BJ (cell line): ENCODE results near the gene HS3ST5. TPM values are rescaled to one million over a fixed set of nuclear protein-coding genes. Genes with fewer than 3 reads are reported as not detected.
"Not testable (repeated sequence)": the region's sequence is repeated elsewhere in the genome, so short reads cannot be mapped to it uniquely, and the experiment has no call there.

ENCODE experiments used
- CTCF ChIA-PET: fragments of 350-600 bp; formaldehyde crosslinking; extraction: SDS; loops from one replicate; lab custom pipeline; 2021; ENCODE audit warnings: antibody characterized with exemption, inconsistent platforms; lab: Yijun Ruan, JAX
- POLR2A ChIA-PET: fragments of 300-600 bp; sonication (Branson Sonifier 250); formaldehyde crosslinking; extraction: SDS; loops from one replicate; lab custom pipeline; 2021; ENCODE audit warnings: antibody characterized with exemption; lab: Charles Lee
- DNase-seq: peaks from one replicate; pipeline ENCODE4 v3.0.0-alpha.2; 2011; ENCODE audit warnings: low read depth
- H3K27me3 ChIP-seq: 2 replicates; pipeline ENCODE4 v1.6.0; 2011; ENCODE audit warnings: low read length; ENCODE audit not compliant: control insufficient read depth, insufficient read depth
- H3K36me3 ChIP-seq: 2 replicates; pipeline ENCODE4 v1.5.1; 2011; ENCODE audit warnings: low read length; ENCODE audit not compliant: control insufficient read depth, insufficient read depth
- H3K4me3 ChIP-seq: 2 replicates; pipeline ENCODE4 v1.5.1; 2011; ENCODE audit warnings: low read depth, mild to moderate bottlenecking, control low read depth, low read length
- polyA plus RNA-seq: library from polyadenylated mRNA; depleted of rRNA; stranded (reverse); fragments of >200 nt; gene quantifications from 2 replicates; pipeline ENCODE4 v1.2.3, GENCODE V29; 2011
- TF ChIP-seq, protein P1 (sequence below): IDR thresholded peaks from 2 replicates; pipeline ENCODE4 v1.5.1; 2011; ENCODE audit warnings: low read depth, mild to moderate bottlenecking, control low read depth, inconsistent platforms, low read length, moderate library complexity; ENCODE audit not compliant: insufficient read depth

Gene HS3ST5
- polyA plus RNA-seq, 1 experiment: not detected

DNA sequence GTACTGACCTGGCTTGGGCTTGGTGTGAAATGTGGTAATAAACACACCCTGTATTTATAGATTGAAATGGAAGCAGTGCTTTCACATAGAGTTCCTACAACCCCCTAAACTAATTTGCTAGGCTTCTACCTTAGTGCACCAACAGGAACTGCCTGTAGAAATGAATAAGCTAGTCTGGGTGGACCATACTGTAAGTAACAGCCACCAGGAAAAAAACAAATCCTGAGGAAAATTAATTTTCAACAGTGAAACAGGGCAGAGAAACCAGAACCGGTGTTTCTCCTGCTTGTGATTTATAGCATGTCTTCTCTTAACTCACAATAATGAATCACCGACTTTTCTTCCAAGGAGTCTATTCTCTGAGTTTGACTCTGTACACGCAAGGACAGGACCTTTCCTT lies 187.1 kb downstream of the HS3ST5 start:
- POLR2A ChIA-PET: no interaction called here
- CTCF ChIA-PET: no interaction called here
- TF ChIP-seq, protein P1, sequence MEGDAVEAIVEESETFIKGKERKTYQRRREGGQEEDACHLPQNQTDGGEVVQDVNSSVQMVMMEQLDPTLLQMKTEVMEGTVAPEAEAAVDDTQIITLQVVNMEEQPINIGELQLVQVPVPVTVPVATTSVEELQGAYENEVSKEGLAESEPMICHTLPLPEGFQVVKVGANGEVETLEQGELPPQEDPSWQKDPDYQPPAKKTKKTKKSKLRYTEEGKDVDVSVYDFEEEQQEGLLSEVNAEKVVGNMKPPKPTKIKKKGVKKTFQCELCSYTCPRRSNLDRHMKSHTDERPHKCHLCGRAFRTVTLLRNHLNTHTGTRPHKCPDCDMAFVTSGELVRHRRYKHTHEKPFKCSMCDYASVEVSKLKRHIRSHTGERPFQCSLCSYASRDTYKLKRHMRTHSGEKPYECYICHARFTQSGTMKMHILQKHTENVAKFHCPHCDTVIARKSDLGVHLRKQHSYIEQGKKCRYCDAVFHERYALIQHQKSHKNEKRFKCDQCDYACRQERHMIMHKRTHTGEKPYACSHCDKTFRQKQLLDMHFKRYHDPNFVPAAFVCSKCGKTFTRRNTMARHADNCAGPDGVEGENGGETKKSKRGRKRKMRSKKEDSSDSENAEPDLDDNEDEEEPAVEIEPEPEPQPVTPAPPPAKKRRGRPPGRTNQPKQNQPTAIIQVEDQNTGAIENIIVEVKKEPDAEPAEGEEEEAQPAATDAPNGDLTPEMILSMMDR: no peak
- H3K27me3 ChIP-seq: no peaks in the 10 kb centered on the region
- no peak overlapping the region for H3K4me3 ChIP-seq
- no peaks in the 10 kb centered on the region for H3K36me3 ChIP-seq
- no peak for DNase-seq

DNA sequence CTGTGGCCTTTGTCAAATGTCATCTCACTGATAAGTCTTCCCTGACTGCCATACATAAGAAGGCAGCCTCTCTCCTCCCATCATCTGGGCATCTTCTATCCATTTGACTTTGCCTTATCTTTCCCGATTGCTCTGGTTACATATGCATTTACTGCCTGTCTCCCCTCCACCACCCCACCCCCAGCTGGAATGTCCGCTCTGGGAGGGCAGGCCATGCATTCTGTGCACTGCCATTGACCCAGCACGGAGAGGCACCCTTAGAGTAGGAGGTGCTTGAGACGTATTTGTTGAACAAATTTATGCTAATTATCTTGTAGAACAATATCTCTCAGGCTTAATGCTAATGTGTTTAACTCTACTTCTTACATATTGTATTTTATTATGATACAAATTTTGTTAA lies 188.0 kb downstream of the HS3ST5 start:
- TF ChIP-seq, protein P1: no peak
- CTCF ChIA-PET: interaction anchor here (0.6 kb wide), 1 partner anchor 240 kb away, joined by 3 read pairs; no protein-coding TSS in a partner anchor
- H3K27me3 ChIP-seq: no peaks in the 10 kb centered on the region
- H3K36me3 ChIP-seq: no peaks in the 10 kb centered on the region
- DNase-seq: no peak
- POLR2A ChIA-PET: no interaction called here
- H3K4me3 ChIP-seq: no peak overlapping the region

GRCh38 chr6:114153448-114153847 lies 189.4 kb downstream of the HS3ST5 start:
- Histone ChIP-seq H3K27me3 (no peaks in the 10 kb centered on the region), H3K4me3 (no peak overlapping the region), H3K36me3 (no peaks in the 10 kb centered on the region)
- TF ChIP-seq, protein P1: no peak
- CTCF ChIA-PET: no interaction called here
- POLR2A ChIA-PET: no interaction called here
- no peak for DNase-seq

GRCh38 chr6:114151064-114151690 lies 191.6 kb downstream of the HS3ST5 start:
- TF ChIP-seq, protein P1: no peak
- ChIA-PET POLR2A (no interaction called here), CTCF (interaction anchor here (0.6 to 1.3 kb wide), 3 partner anchors 14 to 43 kb away, joined by 3 to 4 read pairs (median 3); no protein-coding TSS in a partner anchor)
- DNase-seq: no peak
- Histone ChIP-seq H3K27me3 (no peaks in the 10 kb centered on the region), H3K36me3 (no peaks in the 10 kb centered on the region), H3K4me3 (no peak overlapping the region)

- H3K27me3 ChIP-seq, POLR2A ChIA-PET, H3K4me3 ChIP-seq, DNase-seq, H3K36me3 ChIP-seq, CTCF ChIA-PET: not testable (repeated sequence)
Measured at GRCh38 chr6:114149182-114149581, 193.6 kb downstream of the HS3ST5 start.
